ENCODE measurements around the gene ZNF106. TPM values are rescaled to one million over a fixed set of nuclear protein-coding genes. Genes with fewer than 3 reads are reported as not detected.

The ZNF106 gene
- total and polyA plus RNA-seq, 2 of the 4 experiments (the other 2 are of a cell fraction), result 19.2 to 87.5 TPM

DNA sequence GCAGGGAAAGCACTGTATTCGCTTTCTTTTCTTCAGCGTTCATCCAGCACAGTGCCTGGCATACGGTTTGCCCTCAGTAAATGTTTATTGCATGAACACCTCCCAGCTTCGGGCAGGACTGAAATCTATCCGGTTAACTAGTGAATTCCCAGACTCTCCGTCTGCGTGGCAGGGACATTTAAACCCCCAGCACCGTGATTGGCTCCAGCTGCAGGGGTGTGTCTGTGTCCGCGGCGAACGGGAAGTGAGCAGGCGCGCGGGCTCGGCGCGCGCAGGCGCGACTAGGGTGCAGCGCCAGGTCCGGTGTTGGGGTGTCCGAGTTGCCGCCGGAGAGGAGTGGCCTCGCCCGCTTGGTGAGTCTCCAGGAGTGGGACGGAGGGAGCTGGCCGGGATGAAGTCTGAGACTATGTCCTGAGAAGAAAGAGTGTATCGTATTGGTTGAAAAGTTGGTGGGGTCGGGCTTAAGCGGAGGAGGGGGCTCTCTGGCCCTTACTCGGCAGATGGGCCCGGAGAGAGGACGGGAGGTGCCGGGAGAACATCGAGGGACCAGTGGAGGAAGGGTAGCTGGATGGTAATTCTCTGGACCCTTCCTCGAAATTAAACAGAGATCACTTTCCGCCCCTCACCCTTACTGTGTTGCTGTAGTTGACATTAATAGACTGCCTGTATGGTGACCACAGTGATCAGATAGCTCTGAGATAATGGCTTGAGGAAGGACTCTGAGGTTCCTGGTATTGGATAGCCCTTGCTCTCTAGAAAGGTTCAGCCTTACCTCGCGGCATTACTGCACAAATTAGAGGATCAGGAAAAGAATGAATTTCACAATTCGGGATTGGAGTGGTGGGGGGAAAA, 4.6 kb upstream of the ZNF106 start, which contains the start of gene SNAP23:
Gene SNAP23 (plus strand): TSS at position 274 of the 852 bp plus-strand sequence. CDS start 16,213 bp downstream, outside the sequence.
- Histone ChIP-seq H2AK9ac (replicated peaks; ENCODE audit: low read depth, low read length, poor library complexity) (peak within 1 kb of the TSS; percentile 94), H3K27me3 (ENCODE audit: control insufficient read depth, insufficient read depth, low read length) (no peaks in the 10 kb centered on the region), H3K9me1 (ENCODE audit: insufficient read depth, low read length) (peaks cover 10% of the 10 kb centered on the region), H3K36me3 (ENCODE audit: control insufficient read depth, insufficient read depth, low read length) (no peaks in the 10 kb centered on the region), H2BK15ac (ENCODE audit: low read depth, low read length) (peak within 1 kb of the TSS; percentile 95; the same call in 2 of the 3 replicates), H2BK5ac (ENCODE audit: low read depth, low read length, poor library complexity, severe bottlenecking) (peak within 1 kb of the TSS; percentile 93), H3K27ac (ENCODE audit: insufficient read depth, low read length) (peak within 1 kb of the TSS; percentile 73), H3K14ac (replicated peaks; ENCODE audit: low read depth, low read length) (peak within 1 kb of the TSS; percentile 97), H3K9me3 (ENCODE audit: control insufficient read depth, insufficient read depth, low read length) (no peaks in the 10 kb centered on the region), H3K4me1 (ENCODE audit: control insufficient read depth, insufficient read depth, low read length) (peaks cover 10% of the 10 kb centered on the region), H3K4ac (ENCODE audit: low read depth, low read length) (peak within 1 kb of the TSS; percentile 93), H4K91ac (ENCODE audit: insufficient read depth, low read depth, low read length) (peak within 1 kb of the TSS; percentile 92), H4K20me1 (ENCODE audit: insufficient read depth, low read length) (no peaks in the 10 kb centered on the region; the same call in 1 of the 2 replicates), H3K18ac (ENCODE audit: low read depth, low read length) (peak within 1 kb of the TSS; percentile 49), H3K23ac (ENCODE audit: low read depth, low read length) (peak within 1 kb of the TSS; percentile 94), H2BK20ac (ENCODE audit: low read depth, low read length) (peak within 1 kb of the TSS; percentile 63), H4K5ac (ENCODE audit: low read depth, low read length) (peak within 1 kb of the TSS; percentile 96), H3K79me1 (ENCODE audit: low read depth in 1 of 2, low read length in 2 of 2) (peaks cover 10 to 46% of the 10 kb centered on the region in 2 experiments), H3K56ac (ENCODE audit: extremely low read depth, insufficient read depth, low read length) (peak within 1 kb of the TSS; percentile 90), H2AK5ac (ENCODE audit: low read depth, low read length) (peak within 1 kb of the TSS; percentile 87), H4K8ac (ENCODE audit: low read depth in 2 of 2, low read length in 2 of 2) (peak within 1 kb of the TSS; percentile 81 to 98), H2AFZ (replicated peaks; ENCODE audit: low read length, poor library complexity) (peak within 1 kb of the TSS; percentile 91), H3K4me2 (ENCODE audit: low read depth, low read length) (peak within 1 kb of the TSS; percentile 84), H3K4me3 (ENCODE audit: insufficient read depth, low read depth, low read length) (peak within 1 kb of the TSS; percentile 83), H3K9ac (ENCODE audit: low read depth, low read length) (peak within 1 kb of the TSS; percentile 81), H2BK120ac (ENCODE audit: low read depth, low read length) (peak within 1 kb of the TSS; percentile 75)
- in situ Hi-C loops (cut with MboI; ENCODE audit: low sequenced_read_pairs), result no loop called here
- peak; percentile 92 for ATAC-seq (ENCODE audit: low read depth)
- intact Hi-C loops (cut with micrococcal nuclease), result loop anchor here (1.0 kb wide), 1 partner anchor 53 kb away; the partner anchor contains the start of genes HAUS2 and LRRC57
- POLR2A ChIA-PET (ENCODE audit: unreplicated experiment), result interaction anchor here (1.0 kb wide), 1 partner anchor 12 kb away, joined by 3 read pairs; no protein-coding TSS in a partner anchor
- peak; percentile 96 for DNase-seq
- no TSS peak for BruUV-seq (replicated peaks)
- CTCF ChIA-PET, result interaction anchor here (0.6 to 1.2 kb wide), 2 partner anchors 12 to 499 kb away, joined by 3 read pairs; no protein-coding TSS in a partner anchor
- WGBS, 2 experiments (ENCODE audit: extremely low coverage in 2 of 2, insufficient read length in 1 of 2), result 0% methylated on average over 19 of the region's 43 CpGs; no CpG with 5 or more reads in 1 of the 2 experiments
- TF ChIP-seq CEBPB (IDR thresholded peaks at IDR 0.05; ENCODE audit: low read depth, low read length) (0 out of 2 replicates have a peak, but pooled peaks have one; percentile 34), MAZ (IDR thresholded peaks at IDR 0.05; ENCODE audit: borderline replicate concordance, low read depth, low read length) (0 out of 2 replicates have a peak, but pooled peaks have one; percentile 28), MXI1 (IDR thresholded peaks at IDR 0.05; ENCODE audit: borderline replicate concordance, low read depth, low read length) (peak; percentile 36), POLR2A (IDR thresholded peaks at IDR 0.05; ENCODE audit: low read depth, low read length) (peak; percentile 92), CHD1 (IDR thresholded peaks at IDR 0.05; ENCODE audit: low read depth, low read length) (0 out of 2 replicates have a peak, but pooled peaks have one; percentile 19), NFE2L2 (IDR thresholded peaks at IDR 0.05; ENCODE audit: low read depth, low read length) (no peak), RCOR1 (IDR thresholded peaks at IDR 0.05; ENCODE audit: insufficient replicate concordance, low read length) (no peak)
- dilution Hi-C loops (cut with HindIII; ENCODE audit: low sequenced_read_pairs, unreplicated experiment), result no loop called here
